WTC11 (cell line): ENCODE data around the gene CSNK1G1. TPM values are rescaled to one million over a fixed set of nuclear protein-coding genes. Genes with fewer than 3 reads are reported as not detected.

ENCODE experiments used
- ATAC-seq: fragments of 200-7000 bp; cut with Tn5 transposase; 2 replicates; pipeline ENCODE4 v1.10.0; 2021; ENCODE audit warnings: mild to moderate bottlenecking, moderate library complexity
- CTCF ChIA-PET: fragments of 300-600 bp; sonication (Branson Sonifier 250); formaldehyde crosslinking; loops from one replicate; lab custom pipeline; 2021; ENCODE audit warnings: antibody characterized with exemption; lab: Charles Lee
- POLR2A ChIA-PET: fragments of 350-600 bp; sonication (Branson Sonifier 250); formaldehyde crosslinking; loops from one replicate; lab custom pipeline; 2021; ENCODE audit warnings: antibody characterized with exemption; lab: Charles Lee
- DNase-seq: peaks from one replicate; pipeline ENCODE4 v3.0.0; 2021; ENCODE audit warnings: low spot score
- H3K27ac Mint-ChIP-seq: 2 replicates; pipeline ENCODE4 v1.8.0; 2021; ENCODE audit warnings: mixed read lengths
- H3K27me3 Mint-ChIP-seq: 2 replicates; pipeline ENCODE4 v1.8.0; 2021; ENCODE audit warnings: low read depth, mild to moderate bottlenecking, moderate library complexity, mixed read lengths
- H3K36me3 Mint-ChIP-seq: 2 replicates; pipeline ENCODE4 v1.8.0; 2021; ENCODE audit warnings: mixed read lengths
- H3K4me1 Mint-ChIP-seq: 2 replicates; pipeline ENCODE4 v1.8.0; 2022; ENCODE audit warnings: mixed read lengths
- H3K4me3 Mint-ChIP-seq: 2 replicates; pipeline ENCODE4 v1.8.0; 2021; ENCODE audit warnings: mild to moderate bottlenecking, moderate library complexity, mixed read lengths
- H3K9me3 Mint-ChIP-seq: 2 replicates; pipeline ENCODE4 v1.8.0; 2021; ENCODE audit warnings: mixed read lengths
- ATF6 ChIP-seq: sonication (generic); formaldehyde crosslinking; IDR thresholded peaks from 2 replicates; pipeline ENCODE4 v1.8.1; 2023; ENCODE audit warnings: mild to moderate bottlenecking, missing genetic modification reagents
- CBFB ChIP-seq: sonication (generic); formaldehyde crosslinking; IDR thresholded peaks from 2 replicates; pipeline ENCODE4 v1.8.1; 2022; ENCODE audit warnings: mild to moderate bottlenecking, low read depth, missing genetic modification reagents
- E2F4 ChIP-seq: sonication (generic); formaldehyde crosslinking; IDR thresholded peaks from 2 replicates; pipeline ENCODE4 v1.8.1; 2022; ENCODE audit warnings: low read depth, mild to moderate bottlenecking, moderate library complexity, missing genetic modification reagents, borderline replicate concordance
- E2F5 ChIP-seq: sonication (generic); formaldehyde crosslinking; IDR thresholded peaks from 2 replicates; pipeline ENCODE4 v1.8.1; 2022; ENCODE audit warnings: mild to moderate bottlenecking, moderate library complexity, missing genetic modification reagents
- ESRRA ChIP-seq: sonication (generic); formaldehyde crosslinking; IDR thresholded peaks from 2 replicates; pipeline ENCODE4 v1.8.1; 2022; ENCODE audit warnings: mild to moderate bottlenecking, missing genetic modification reagents, borderline replicate concordance
- FOXJ3 ChIP-seq: sonication (generic); formaldehyde crosslinking; IDR thresholded peaks from 2 replicates; pipeline ENCODE4 v1.9.0; 2021; ENCODE audit warnings: missing genetic modification reagents, mild to moderate bottlenecking, borderline replicate concordance
- FOXK1 ChIP-seq: sonication (generic); formaldehyde crosslinking; IDR thresholded peaks from 2 replicates; pipeline ENCODE4 v1.8.0; 2022; ENCODE audit warnings: mild to moderate bottlenecking, moderate library complexity, missing genetic modification reagents
- FOXP1 ChIP-seq: sonication (generic); formaldehyde crosslinking; IDR thresholded peaks from 2 replicates; pipeline ENCODE4 v1.8.0; 2022; ENCODE audit warnings: missing genetic modification reagents, mild to moderate bottlenecking, moderate library complexity, borderline replicate concordance
- GABPB1 ChIP-seq: sonication (generic); formaldehyde crosslinking; IDR thresholded peaks from 2 replicates; pipeline ENCODE4 v1.8.1; 2023; ENCODE audit warnings: mild to moderate bottlenecking, missing genetic modification reagents
- IRF2 ChIP-seq: sonication (generic); formaldehyde crosslinking; IDR thresholded peaks from 2 replicates; pipeline ENCODE4 v1.8.0; 2022; ENCODE audit warnings: low read depth, missing genetic modification reagents, borderline replicate concordance
- NR2C2 ChIP-seq: sonication (generic); formaldehyde crosslinking; IDR thresholded peaks from 2 replicates; pipeline ENCODE4 v1.8.0; 2022; ENCODE audit warnings: mild to moderate bottlenecking, missing genetic modification reagents
- NR3C1 ChIP-seq: sonication (generic); formaldehyde crosslinking; conservative IDR thresholded peaks from 2 replicates; pipeline ENCODE4 v1.8.1; 2023; ENCODE audit warnings: low read depth, mild to moderate bottlenecking, missing genetic modification reagents
- PRDM15 ChIP-seq: sonication (generic); formaldehyde crosslinking; IDR thresholded peaks from 2 replicates; pipeline ENCODE4 v1.8.0; 2022; ENCODE audit warnings: missing genetic modification reagents
- RORB ChIP-seq: fragments of 250-450 bp; sonication (Bioruptor Pico); IDR thresholded peaks from 2 replicates; pipeline ENCODE4 v1.9.0; 2021; ENCODE audit warnings: mild to moderate bottlenecking
- SMAD3 ChIP-seq: sonication (generic); formaldehyde crosslinking; IDR thresholded peaks from 2 replicates; pipeline ENCODE4 v1.8.0; 2022; ENCODE audit warnings: missing genetic modification reagents, mild to moderate bottlenecking, borderline replicate concordance
- STAT6 ChIP-seq: sonication (generic); formaldehyde crosslinking; conservative IDR thresholded peaks from 2 replicates; pipeline ENCODE4 v1.8.1; 2023; ENCODE audit warnings: mild to moderate bottlenecking, low read depth, missing genetic modification reagents, moderate library complexity
- ZNF532 ChIP-seq: fragments of 250-450 bp; sonication (Bioruptor Pico); IDR thresholded peaks from 2 replicates; pipeline ENCODE4 v1.9.0; 2021; ENCODE audit warnings: mild to moderate bottlenecking, borderline replicate concordance
- total RNA-seq: library from RNA; stranded (reverse); gene quantifications from 3 replicates; pipeline ENCODE4 v1.2.3, GENCODE V29; 2021

CSNK1G1 gene
- total RNA-seq, 1 experiment from 2014 or later: 19.3 TPM

GRCh38 chr15:64284042-64284441 is 71.9 kb downstream of the CSNK1G1 start:
- ChIA-PET POLR2A (no interaction called here), CTCF (no interaction called here)
- Mint-ChIP-seq H3K27ac (no peak overlapping the region), H3K36me3 (no peaks in the 10 kb centered on the region), H3K27me3 (no peaks in the 10 kb centered on the region), H3K4me1 (0 out of 2 replicates have a peak, but pooled peaks cover 3% of the 10 kb centered on the region), H3K4me3 (no peak overlapping the region), H3K9me3 (peaks cover 3% of the 10 kb centered on the region; the same call in 1 of the 2 replicates)
- TF ChIP-seq SMAD3 (CRISPR knock-in tag) (no peak), RORB (no peak), ESRRA (no peak), E2F4 (CRISPR knock-in tag) (no peak), ATF6 (CRISPR knock-in tag) (no peak), NR2C2 (CRISPR knock-in tag) (no peak), NR3C1 (CRISPR knock-in tag) (no peak)
- no peak for DNase-seq
- no peak for ATAC-seq

GRCh38 chr15:64282701-64283100 is 73.3 kb downstream of the CSNK1G1 start:
- H3K4me1 Mint-ChIP-seq: 0 out of 2 replicates have a peak, but pooled peaks cover 3% of the 10 kb centered on the region
- no peak overlapping the region for H3K4me3 Mint-ChIP-seq
- TF ChIP-seq ZNF532 (CRISPR knock-in tag) (no peak), FOXK1 (CRISPR knock-in tag) (no peak), IRF2 (CRISPR knock-in tag) (no peak), E2F5 (no peak), PRDM15 (CRISPR knock-in tag) (no peak), ATF6 (CRISPR knock-in tag) (no peak), STAT6 (CRISPR knock-in tag) (no peak), CBFB (CRISPR knock-in tag) (no peak), FOXP1 (CRISPR knock-in tag) (no peak), GABPB1 (CRISPR knock-in tag) (no peak), FOXJ3 (no peak), NR3C1 (CRISPR knock-in tag) (no peak)
- no peak overlapping the region for H3K27ac Mint-ChIP-seq
- H3K36me3 Mint-ChIP-seq: no peaks in the 10 kb centered on the region
- ChIA-PET CTCF (no interaction called here), POLR2A (no interaction called here)
- peaks cover 3% of the 10 kb centered on the region; the same call in 1 of the 2 replicates for H3K9me3 Mint-ChIP-seq
- H3K27me3 Mint-ChIP-seq: no peaks in the 10 kb centered on the region
- ATAC-seq (no peak), DNase-seq (no peak)
